Measurements from ENCODE around the gene FGF14.

Gene FGF14

GRCh38 chr13:102244607-102245227 lies 157.1 kb downstream of the FGF14 start:
- Histone ChIP-seq H3K4me2 (no peak overlapping the region), H3K27me3 (no peaks in the 10 kb centered on the region), H3K9me3 (replicated peaks in 1 of 11) (no peaks in the 10 kb centered on the region), H3K27ac (no peak overlapping the region), H4K20me1 (no peaks in the 10 kb centered on the region), H3K4me1 (no peaks in the 10 kb centered on the region), H3K4me3 (no peak overlapping the region), H3K9ac (no peak overlapping the region), H3K36me3 (no peaks in the 10 kb centered on the region)
- TF ChIP-seq Cebpa-rat (IDR thresholded peaks at IDR 0.05) = no peak

GRCh38 chr13:102240110-102240509 lies 161.7 kb downstream of the FGF14 start:
- no peak overlapping the region for H3K27ac ChIP-seq
- TF ChIP-seq Cebpa-rat (IDR thresholded peaks at IDR 0.05) = no peak

GRCh38 chr13:102237230-102237629 lies 164.6 kb downstream of the FGF14 start:
- no peaks in the 10 kb centered on the region for H3K36me3 ChIP-seq
- no peak overlapping the region for H3K4me2 ChIP-seq
- H4K20me1 ChIP-seq = no peaks in the 10 kb centered on the region
- no peaks in the 10 kb centered on the region for H3K4me1 ChIP-seq
- no peaks in the 10 kb centered on the region for H3K27me3 ChIP-seq
- H3K4me3 ChIP-seq = no peak overlapping the region
- no peak overlapping the region for H3K9ac ChIP-seq
- no peak for TF ChIP-seq Cebpa-rat (IDR thresholded peaks at IDR 0.05)
- H3K27ac ChIP-seq = no peak overlapping the region
- no peaks in the 10 kb centered on the region for H3K9me3 ChIP-seq (replicated peaks in 1 of 11)

More at GRCh38 chr13:102240110-102240509, 161.7 kb downstream of the FGF14 start:
- Histone ChIP-seq H3K9me3 (replicated peaks in 1 of 11) (no peaks in the 10 kb centered on the region), H3K27me3 (no peaks in the 10 kb centered on the region), H3K36me3 (no peaks in the 10 kb centered on the region), H3K4me3 (no peak overlapping the region), H4K20me1 (no peaks in the 10 kb centered on the region), H3K4me2 (no peak overlapping the region), H3K9ac (no peak overlapping the region), H3K4me1 (no peaks in the 10 kb centered on the region)

GRCh38 chr13:102236830-102237229 lies 165.0 kb downstream of the FGF14 start:
- TF ChIP-seq Cebpa-rat (IDR thresholded peaks at IDR 0.05) = no peak
- no peak overlapping the region for H3K4me2 ChIP-seq
- H3K27me3 ChIP-seq = no peaks in the 10 kb centered on the region
- H3K9me3 ChIP-seq (replicated peaks in 1 of 11) = no peaks in the 10 kb centered on the region
- H3K4me1 ChIP-seq = no peaks in the 10 kb centered on the region
- H3K27ac ChIP-seq = no peak overlapping the region
- H3K9ac ChIP-seq = no peak overlapping the region
- no peaks in the 10 kb centered on the region for H4K20me1 ChIP-seq
- H3K36me3 ChIP-seq = no peaks in the 10 kb centered on the region
- no peak overlapping the region for H3K4me3 ChIP-seq

GRCh38 chr13:102236341-102236740 lies 165.5 kb downstream of the FGF14 start:
- no peak overlapping the region for H3K27ac ChIP-seq
- H3K27me3 ChIP-seq = no peaks in the 10 kb centered on the region
- no peak overlapping the region for H3K4me2 ChIP-seq
- TF ChIP-seq Cebpa-rat (IDR thresholded peaks at IDR 0.05) = no peak
- no peaks in the 10 kb centered on the region for H3K9me3 ChIP-seq (replicated peaks in 1 of 11)
- H3K9ac ChIP-seq = no peak overlapping the region
- no peak overlapping the region for H3K4me3 ChIP-seq
- no peaks in the 10 kb centered on the region for H3K4me1 ChIP-seq
- no peaks in the 10 kb centered on the region for H4K20me1 ChIP-seq
- no peaks in the 10 kb centered on the region for H3K36me3 ChIP-seq

GRCh38 chr13:102235689-102236088 lies 166.2 kb downstream of the FGF14 start:
- no peaks in the 10 kb centered on the region for H3K4me1 ChIP-seq
- no peaks in the 10 kb centered on the region for H3K9me3 ChIP-seq (replicated peaks in 1 of 11)
- no peak for TF ChIP-seq Cebpa-rat (IDR thresholded peaks at IDR 0.05)
- H3K9ac ChIP-seq = no peak overlapping the region
- no peaks in the 10 kb centered on the region for H3K27me3 ChIP-seq
- H3K27ac ChIP-seq = no peak overlapping the region
- H3K4me3 ChIP-seq = no peak overlapping the region
- no peaks in the 10 kb centered on the region for H4K20me1 ChIP-seq
- no peaks in the 10 kb centered on the region for H3K36me3 ChIP-seq
- no peak overlapping the region for H3K4me2 ChIP-seq

GRCh38 chr13:102234618-102235017 lies 167.2 kb downstream of the FGF14 start:
- Histone ChIP-seq H3K9me3 (replicated peaks in 1 of 11) (no peaks in the 10 kb centered on the region), H3K4me3 (no peak overlapping the region), H3K9ac (no peak overlapping the region)

GRCh38 chr13:102233566-102234208 lies 168.2 kb downstream of the FGF14 start:
- no peaks in the 10 kb centered on the region for H3K4me1 ChIP-seq
- no peak overlapping the region for H3K27ac ChIP-seq
- H4K20me1 ChIP-seq = no peaks in the 10 kb centered on the region
- H3K9me3 ChIP-seq (replicated peaks in 1 of 11) = no peaks in the 10 kb centered on the region
- H3K36me3 ChIP-seq = no peaks in the 10 kb centered on the region
- no peak overlapping the region for H3K4me3 ChIP-seq
- TF ChIP-seq Cebpa-rat (IDR thresholded peaks at IDR 0.05) = no peak
- no peaks in the 10 kb centered on the region for H3K27me3 ChIP-seq
- no peak overlapping the region for H3K9ac ChIP-seq
- H3K4me2 ChIP-seq = no peak overlapping the region

More at GRCh38 chr13:102234618-102235017, 167.2 kb downstream of the FGF14 start:
- no peaks in the 10 kb centered on the region for H3K36me3 ChIP-seq
- H3K27me3 ChIP-seq = no peaks in the 10 kb centered on the region
- no peak overlapping the region for H3K27ac ChIP-seq
- TF ChIP-seq Cebpa-rat (IDR thresholded peaks at IDR 0.05) = no peak
- no peak overlapping the region for H3K4me2 ChIP-seq
- no peaks in the 10 kb centered on the region for H3K4me1 ChIP-seq
- H4K20me1 ChIP-seq = no peaks in the 10 kb centered on the region

GRCh38 chr13:102231479-102231878 lies 170.4 kb downstream of the FGF14 start:
- no peak overlapping the region for H3K9ac ChIP-seq
- no peak overlapping the region for H3K4me2 ChIP-seq
- H3K27me3 ChIP-seq = no peaks in the 10 kb centered on the region
- TF ChIP-seq Cebpa-rat (IDR thresholded peaks at IDR 0.05) = no peak
- no peaks in the 10 kb centered on the region for H3K36me3 ChIP-seq
- H4K20me1 ChIP-seq = no peaks in the 10 kb centered on the region
- H3K4me3 ChIP-seq = no peak overlapping the region
- no peaks in the 10 kb centered on the region for H3K9me3 ChIP-seq (replicated peaks in 1 of 11)
- no peaks in the 10 kb centered on the region for H3K4me1 ChIP-seq
- no peak overlapping the region for H3K27ac ChIP-seq

GRCh38 chr13:102227741-102228140 lies 174.1 kb downstream of the FGF14 start:
- Histone ChIP-seq H3K27ac (no peak overlapping the region), H3K4me1 (no peaks in the 10 kb centered on the region), H4K20me1 (no peaks in the 10 kb centered on the region), H3K4me3 (no peak overlapping the region), H3K27me3 (no peaks in the 10 kb centered on the region), H3K4me2 (no peak overlapping the region), H3K36me3 (no peaks in the 10 kb centered on the region), H3K9me3 (replicated peaks in 1 of 11) (no peaks in the 10 kb centered on the region), H3K9ac (no peak overlapping the region)
- TF ChIP-seq Cebpa-rat (IDR thresholded peaks at IDR 0.05) = no peak

Data from BLaER1 treated with 17β-estradiol and CSF1 and Interleukin-3, amounts not matched to agents 10 nM and 100 nM (cell line).